GM21390 (cell line): Measurements from ENCODE around the gene PIEZO2.

Source experiments
- ATAC-seq: cut with Tn5 transposase; IDR thresholded peaks from one replicate; pipeline ENCODE4 v1.9.1; 2021; ENCODE audit not compliant: unreplicated experiment

The PIEZO2 gene

GRCh38 chr18:11070593-11070992, 78.8 kb downstream of the PIEZO2 start:
- ATAC-seq = no peak

GRCh38 chr18:11066038-11066437, 83.3 kb downstream of the PIEZO2 start:
- no peak for ATAC-seq

GRCh38 chr18:11064727-11065460, 84.5 kb downstream of the PIEZO2 start:
- no peak for ATAC-seq

- no peak for ATAC-seq
Observed at GRCh38 chr18:11064106-11064505, 85.3 kb downstream of the PIEZO2 start.

- no peak for ATAC-seq
Observed at GRCh38 chr18:11055721-11056120, 93.6 kb downstream of the PIEZO2 start.

- ATAC-seq = no peak
Observed at GRCh38 chr18:11054497-11054896, 94.9 kb downstream of the PIEZO2 start.

GRCh38 chr18:11053293-11053692, 96.1 kb downstream of the PIEZO2 start:
- no peak for ATAC-seq

- ATAC-seq = no peak
Observed at GRCh38 chr18:11052800-11053199, 96.6 kb downstream of the PIEZO2 start.

GRCh38 chr18:11051462-11051861, 97.9 kb downstream of the PIEZO2 start:
- ATAC-seq = no peak

- no peak for ATAC-seq
Observed at GRCh38 chr18:11050966-11051365, 98.4 kb downstream of the PIEZO2 start.

- no peak for ATAC-seq
Observed at GRCh38 chr18:11047817-11048216, 101.6 kb downstream of the PIEZO2 start.

GRCh38 chr18:11047156-11047555, 102.2 kb downstream of the PIEZO2 start:
- no peak for ATAC-seq

- ATAC-seq = no peak
Observed at GRCh38 chr18:11046140-11046539, 103.2 kb downstream of the PIEZO2 start.

GRCh38 chr18:11043694-11044093, 105.7 kb downstream of the PIEZO2 start:
- no peak for ATAC-seq

GRCh38 chr18:11042247-11042646, 107.1 kb downstream of the PIEZO2 start:
- ATAC-seq = no peak

- ATAC-seq = no peak
Observed at GRCh38 chr18:11040823-11041656, 108.3 kb downstream of the PIEZO2 start.

GRCh38 chr18:11040359-11040758, 109.0 kb downstream of the PIEZO2 start:
- ATAC-seq = no peak

- no peak for ATAC-seq
Observed at GRCh38 chr18:11037533-11038240, 111.7 kb downstream of the PIEZO2 start.

- no peak for ATAC-seq
Observed at GRCh38 chr18:11035814-11036495, 113.4 kb downstream of the PIEZO2 start.

GRCh38 chr18:11035376-11035775, 114.0 kb downstream of the PIEZO2 start:
- ATAC-seq = no peak

- ATAC-seq = no peak
Observed at GRCh38 chr18:11034884-11035283, 114.5 kb downstream of the PIEZO2 start.
